GM19455 (cell line): ENCODE measurements around the gene PPP1R9A.
A peak's percentile ranks its signal among the peaks of the same experiment; 100 is the strongest.

ENCODE experiments used
- ATAC-seq: cut with Tn5 transposase; IDR thresholded peaks from one replicate; pipeline ENCODE4 v1.9.1; 2021; ENCODE audit not compliant: unreplicated experiment

Gene PPP1R9A

GRCh38 chr7:95198863-95199262 is 291.5 kb downstream of the PPP1R9A start:
- no peak for ATAC-seq

- no peak for ATAC-seq
Observed at GRCh38 chr7:95199779-95200558, 292.6 kb downstream of the PPP1R9A start.

GRCh38 chr7:95200741-95201140 is 293.3 kb downstream of the PPP1R9A start:
- ATAC-seq: no peak

GRCh38 chr7:95201727-95202126 is 294.3 kb downstream of the PPP1R9A start:
- ATAC-seq: no peak

GRCh38 chr7:95204618-95205017 is 297.2 kb downstream of the PPP1R9A start:
- no peak for ATAC-seq

GRCh38 chr7:95205665-95206225 is 298.4 kb downstream of the PPP1R9A start:
- no peak for ATAC-seq

GRCh38 chr7:95209276-95209675 is 301.9 kb downstream of the PPP1R9A start:
- no peak for ATAC-seq

- ATAC-seq: no peak
Observed at GRCh38 chr7:95209788-95210187, 302.4 kb downstream of the PPP1R9A start.

- ATAC-seq: no peak
Observed at GRCh38 chr7:95213148-95213547, 305.8 kb downstream of the PPP1R9A start.

GRCh38 chr7:95213809-95214492 is 306.6 kb downstream of the PPP1R9A start:
- ATAC-seq: no peak

- ATAC-seq: no peak
Observed at GRCh38 chr7:95219721-95220120, 312.3 kb downstream of the PPP1R9A start.

- no peak for ATAC-seq
Observed at GRCh38 chr7:95220328-95220727, 312.9 kb downstream of the PPP1R9A start.

GRCh38 chr7:95225301-95225700 is 317.9 kb downstream of the PPP1R9A start:
- no peak for ATAC-seq

GRCh38 chr7:95229301-95229700 is 321.9 kb downstream of the PPP1R9A start:
- no peak for ATAC-seq

GRCh38 chr7:95238252-95238943 is 331.0 kb downstream of the PPP1R9A start:
- no peak for ATAC-seq

- ATAC-seq: no peak
Observed at GRCh38 chr7:95240921-95241320, 333.5 kb downstream of the PPP1R9A start.

- no peak for ATAC-seq
Observed at GRCh38 chr7:95242266-95242665, 334.9 kb downstream of the PPP1R9A start.

GRCh38 chr7:95244616-95245015 is 337.2 kb downstream of the PPP1R9A start:
- no peak for ATAC-seq

GRCh38 chr7:95245828-95246500 is 338.6 kb downstream of the PPP1R9A start:
- no peak for ATAC-seq

GRCh38 chr7:95246831-95247370 is 339.5 kb downstream of the PPP1R9A start:
- ATAC-seq: peak; percentile 65

GRCh38 chr7:95250571-95250970 is 343.2 kb downstream of the PPP1R9A start:
- no peak for ATAC-seq
